HEK293 (cell line): ENCODE data around the gene PNPLA5.

Source experiments
- CTCF ChIP-seq: fragments of 450-650 bp; formaldehyde crosslinking; IDR thresholded peaks from 2 replicates; pipeline ENCODE4 v1.5.1; 2016; ENCODE audit warnings: missing biosample characterization, missing genetic modification characterization
- KLF10 ChIP-seq: fragments of 450-650 bp; IDR thresholded peaks from 2 replicates; pipeline ENCODE4 v1.5.1; 2018; ENCODE audit warnings: missing biosample characterization, mild to moderate bottlenecking, missing genetic modification characterization
- KLF9 ChIP-seq: fragments of 450-650 bp; formaldehyde crosslinking; IDR thresholded peaks from 2 replicates; pipeline ENCODE4 v1.5.1; 2016; ENCODE audit warnings: missing biosample characterization, missing genetic modification characterization, low read depth
- SP2 ChIP-seq: fragments of 450-650 bp; formaldehyde crosslinking; IDR thresholded peaks from 2 replicates; pipeline ENCODE4 v1.5.1; 2016; ENCODE audit warnings: missing biosample characterization, missing genetic modification characterization
- WT1 ChIP-seq: fragments of 450-650 bp; formaldehyde crosslinking; IDR thresholded peaks from 2 replicates; pipeline ENCODE4 v1.5.1; 2016; ENCODE audit warnings: missing biosample characterization, missing genetic modification characterization
- ZBTB21 ChIP-seq: fragments of 450-650 bp; formaldehyde crosslinking; IDR thresholded peaks from 2 replicates; pipeline ENCODE4 v1.5.1; 2017; ENCODE audit warnings: missing biosample characterization, missing genetic modification characterization
- ZNF362 ChIP-seq: fragments of 450-650 bp; formaldehyde crosslinking; IDR thresholded peaks from 2 replicates; pipeline ENCODE4 v1.5.1; 2016; ENCODE audit warnings: missing biosample characterization, missing genetic modification characterization
- ZXDB ChIP-seq: fragments of 450-650 bp; formaldehyde crosslinking; IDR thresholded peaks from 2 replicates; pipeline ENCODE4 v1.5.1; 2016; ENCODE audit warnings: missing biosample characterization, missing genetic modification characterization

DNA sequence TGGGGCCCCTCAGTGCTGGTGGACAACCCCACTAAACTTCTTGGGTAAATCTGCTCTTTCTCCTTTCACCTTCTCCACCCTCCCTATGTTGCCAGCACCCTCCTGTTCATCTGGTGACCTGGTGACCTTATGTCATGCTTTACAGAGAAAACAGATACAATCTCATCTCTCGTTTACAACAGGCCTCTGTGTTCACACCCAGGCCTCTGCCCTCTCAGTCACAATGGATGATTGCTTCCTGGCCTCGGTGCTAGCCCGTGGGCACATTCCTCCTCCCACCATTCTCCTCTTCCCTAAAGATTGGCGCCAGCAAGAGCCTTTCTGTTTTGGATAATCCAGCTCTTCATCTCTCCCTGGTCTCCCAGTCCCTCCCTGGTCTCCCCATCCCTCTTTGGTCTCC, 19.5 kb upstream of the PNPLA5 start:
- TF ChIP-seq ZNF362 (tag by site-specific recombination) (no peak), KLF10 (tag by site-specific recombination) (no peak), SP2 (tag by site-specific recombination) (no peak), WT1 (tag by site-specific recombination) (no peak), ZXDB (tag by site-specific recombination) (no peak), KLF9 (no peak), ZBTB21 (tag by site-specific recombination) (no peak), CTCF (tag by site-specific recombination) (no peak)
